ENCODE data around the gene EVI2B. TPM values are rescaled to one million over a fixed set of nuclear protein-coding genes. Genes with fewer than 3 reads are reported as not detected.
"Not testable (repeated sequence)": the region's sequence is repeated elsewhere in the genome, so short reads cannot be mapped to it uniquely, and the experiment has no call there.

EVI2B gene
- polyA plus RNA-seq (2011; rRNA removed) (0.30 and 0.41 TPM in 2 replicates), polyA minus RNA-seq (2011; rRNA and poly(A)+ RNA removed) (0.13 TPM in 1 of 2 replicates, not detected in the other)

GRCh38 chr17:31313982-31314781 lies at the start of gene EVI2B:
Gene EVI2B, minus strand, starts transcription at chr17:31314054. Its CDS starts 8,445 bp downstream, at chr17:31305609.
- DNase-seq (ENCODE audit: low read depth, low spot score): no peak
- H3K4me3 ChIP-seq (ENCODE audit: low read depth, low read length): no peak within 1 kb of the TSS
- ChIA-PET POLR2A (no interaction called here), CTCF (no interaction called here)
- no peak within 1 kb of the TSS for H3K27ac ChIP-seq (ENCODE audit: low read depth, low read length)
- no peak for TF ChIP-seq CTCF (IDR thresholded peaks at IDR 0.05; ENCODE audit: low read depth, low read length)
- H3K9me3 ChIP-seq (ENCODE audit: control insufficient read depth, insufficient read depth, low read length): no peaks in the 10 kb centered on the region
- no peaks in the 10 kb centered on the region for H3K27me3 ChIP-seq (ENCODE audit: control insufficient read depth, insufficient read depth, low read length)

- Histone ChIP-seq H3K27ac (ENCODE audit: low read depth, low read length) (no peak overlapping the region), H3K9me3 (ENCODE audit: control insufficient read depth, insufficient read depth, low read length) (no peaks in the 10 kb centered on the region), H3K27me3 (ENCODE audit: control insufficient read depth, insufficient read depth, low read length) (no peaks in the 10 kb centered on the region), H3K4me3 (ENCODE audit: low read depth, low read length) (no peak overlapping the region)
- CTCF ChIA-PET: no interaction called here
- TF ChIP-seq CTCF (IDR thresholded peaks at IDR 0.05; ENCODE audit: low read depth, low read length): no peak
- no peak for DNase-seq (ENCODE audit: low read depth, low spot score)
- POLR2A ChIA-PET: no interaction called here
Measured at GRCh38 chr17:31357839-31358394, 44.1 kb upstream of the EVI2B start.

- TF ChIP-seq CTCF (IDR thresholded peaks at IDR 0.05; ENCODE audit: low read depth, low read length): no peak
- H3K4me3 ChIP-seq (ENCODE audit: low read depth, low read length): no peak overlapping the region
- no peaks in the 10 kb centered on the region for H3K27me3 ChIP-seq (ENCODE audit: control insufficient read depth, insufficient read depth, low read length)
- ChIA-PET CTCF (no interaction called here), POLR2A (no interaction called here)
- no peak for DNase-seq (ENCODE audit: low read depth, low spot score)
- H3K27ac ChIP-seq (ENCODE audit: low read depth, low read length): no peak overlapping the region
- no peaks in the 10 kb centered on the region for H3K9me3 ChIP-seq (ENCODE audit: control insufficient read depth, insufficient read depth, low read length)
Measured at GRCh38 chr17:31357091-31357490, 43.2 kb upstream of the EVI2B start.

GRCh38 chr17:31355935-31356334 lies 42.1 kb upstream of the EVI2B start:
- no peak for TF ChIP-seq CTCF (IDR thresholded peaks at IDR 0.05; ENCODE audit: low read depth, low read length)
- H3K27me3 ChIP-seq (ENCODE audit: control insufficient read depth, insufficient read depth, low read length): no peaks in the 10 kb centered on the region
- H3K27ac ChIP-seq (ENCODE audit: low read depth, low read length): no peak overlapping the region
- POLR2A ChIA-PET: interaction anchor here (0.6 kb wide), 2 partner anchors 12 to 338 kb away, joined by 3 to 4 read pairs; no protein-coding TSS in a partner anchor
- H3K9me3 ChIP-seq (ENCODE audit: control insufficient read depth, insufficient read depth, low read length): no peaks in the 10 kb centered on the region
- CTCF ChIA-PET: interaction anchor here (1.3 kb wide), 1 partner anchor 13 kb away, joined by 3 read pairs; no protein-coding TSS in a partner anchor
- H3K4me3 ChIP-seq (ENCODE audit: low read depth, low read length): no peak overlapping the region
- no peak for DNase-seq (ENCODE audit: low read depth, low spot score)

GRCh38 chr17:31349454-31349853 lies 35.6 kb upstream of the EVI2B start:
- ChIA-PET POLR2A (no interaction called here), CTCF (interaction anchor here (0.9 kb wide), 1 partner anchor 9 kb away, joined by 3 read pairs; no protein-coding TSS in a partner anchor)
- no peak overlapping the region for H3K27ac ChIP-seq (ENCODE audit: low read depth, low read length)
- H3K9me3 ChIP-seq (ENCODE audit: control insufficient read depth, insufficient read depth, low read length): no peaks in the 10 kb centered on the region
- no peaks in the 10 kb centered on the region for H3K27me3 ChIP-seq (ENCODE audit: control insufficient read depth, insufficient read depth, low read length)
- no peak for TF ChIP-seq CTCF (IDR thresholded peaks at IDR 0.05; ENCODE audit: low read depth, low read length)
- H3K4me3 ChIP-seq (ENCODE audit: low read depth, low read length): no peak overlapping the region
- no peak for DNase-seq (ENCODE audit: low read depth, low spot score)

GRCh38 chr17:31345191-31345747 lies 31.4 kb upstream of the EVI2B start:
- H3K27me3 ChIP-seq (ENCODE audit: control insufficient read depth, insufficient read depth, low read length); DNase-seq (ENCODE audit: low read depth, low spot score); POLR2A ChIA-PET; H3K4me3 ChIP-seq (ENCODE audit: low read depth, low read length); H3K27ac ChIP-seq (ENCODE audit: low read depth, low read length); H3K9me3 ChIP-seq (ENCODE audit: control insufficient read depth, insufficient read depth, low read length); CTCF ChIA-PET: not testable (repeated sequence)

All from AG04450 (cell line).